Spinal cord (tissue), 10 donors: ENCODE data around the gene GPRIN3. TPM values are rescaled to one million over a fixed set of nuclear protein-coding genes. Genes with fewer than 3 reads are reported as not detected.
"Not testable (repeated sequence)": the region's sequence is repeated elsewhere in the genome, so short reads cannot be mapped to it uniquely, and the experiment has no call there.

ENCODE experiments used
- DNase-seq, 6 donors: peaks; one replicate each; pipeline versions ENCODE4 v3.0.0 to v3.0.0-alpha.2; 2013 to 2015; ENCODE audit warnings: low spot score in 6 of 6, low read depth in 4 of 6
- H3K27ac ChIP-seq: one replicate; pipeline ENCODE4 v1.5.1; 2013; ENCODE audit warnings: low read depth, low read length, control low read depth
- H3K27me3 ChIP-seq: one replicate; pipeline ENCODE4 v1.6.1; 2013; ENCODE audit warnings: low read length; ENCODE audit not compliant: control insufficient read depth, insufficient read depth
- H3K36me3 ChIP-seq: one replicate; pipeline ENCODE4 v1.6.1; 2013; ENCODE audit warnings: low read length; ENCODE audit not compliant: control insufficient read depth, insufficient read depth
- H3K4me1 ChIP-seq: one replicate; pipeline ENCODE4 v1.6.1; 2013; ENCODE audit warnings: low read length; ENCODE audit not compliant: control insufficient read depth, insufficient read depth
- H3K4me3 ChIP-seq: one replicate; pipeline ENCODE4 v1.5.1; 2013; ENCODE audit warnings: low read depth, low read length, control low read depth
- H3K9me3 ChIP-seq: one replicate; pipeline ENCODE4 v1.6.1; 2013; ENCODE audit warnings: low read length; ENCODE audit not compliant: control insufficient read depth, insufficient read depth
- WGBS: methylation state at CpG from one replicate; pipeline ENCODE4 v1.1.5; 2013; ENCODE audit warnings: missing lambda C conversion rate; ENCODE audit not compliant: insufficient coverage; 5-methylcytosine and 5-hydroxymethylcytosine counted together
- polyA plus RNA-seq, 2 donors: library from polyadenylated mRNA; unstranded; fragments of 120-200 nt; gene quantifications; one replicate each; pipeline ENCODE4 v1.2.1, GENCODE V29; 2013; ENCODE audit not compliant: insufficient read length in 2 of 2
- total RNA-seq, 2 donors: library from RNA; depleted of rRNA in 1 of 2; stranded (reverse); fragments of 120-200 nt in 1 of 2; fragments of >200 nt in 1 of 2; gene quantifications; one replicate each; pipeline versions ENCODE4 v1.2.3 to v1.2.4, GENCODE V29; 2013 to 2014
- donor health status: healthy.

The GPRIN3 gene
- total and polyA plus RNA-seq, 4 donors, result 6.3 to 29.5 (median 12.8) TPM

DNA sequence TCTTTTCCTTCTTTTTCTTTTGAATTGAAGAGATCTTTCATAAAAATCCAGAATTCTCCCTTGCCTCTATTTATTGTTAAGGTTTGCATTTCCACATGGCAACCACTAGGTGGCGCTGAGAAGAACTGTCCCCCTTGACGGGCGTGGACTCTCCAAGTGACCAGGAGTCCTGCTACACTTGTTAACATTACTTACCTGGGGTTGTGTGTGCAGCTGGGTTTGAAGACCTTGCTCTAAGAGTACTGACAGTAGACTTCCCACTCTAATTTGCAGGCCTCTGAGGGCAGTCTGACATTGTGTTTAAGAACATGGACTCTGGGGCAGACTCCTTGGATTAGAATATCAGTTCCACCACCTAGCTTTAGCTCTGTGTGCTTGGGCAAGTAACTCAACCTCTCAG is 52.8 kb downstream of the GPRIN3 start:
- Histone ChIP-seq H3K9me3 (no peaks in the 10 kb centered on the region), H3K4me1 (no peaks in the 10 kb centered on the region), H3K36me3 (no peaks in the 10 kb centered on the region), H3K27me3 (no peaks in the 10 kb centered on the region), H3K27ac (no peak overlapping the region), H3K4me3 (no peak overlapping the region)
- WGBS, result 0% methylated on average over 3 of the region's 3 CpGs
- DNase-seq, result no peak

- WGBS, result no CpG with 5 or more reads among the region's 4 CpGs
- H3K4me3 ChIP-seq, H3K27ac ChIP-seq, DNase-seq, H3K9me3 ChIP-seq, H3K4me1 ChIP-seq, H3K36me3 ChIP-seq, H3K27me3 ChIP-seq: not testable (repeated sequence)
These were observed 53.3 kb downstream of the GPRIN3 start for GRCh38 chr4:89254347-89254746.

DNA sequence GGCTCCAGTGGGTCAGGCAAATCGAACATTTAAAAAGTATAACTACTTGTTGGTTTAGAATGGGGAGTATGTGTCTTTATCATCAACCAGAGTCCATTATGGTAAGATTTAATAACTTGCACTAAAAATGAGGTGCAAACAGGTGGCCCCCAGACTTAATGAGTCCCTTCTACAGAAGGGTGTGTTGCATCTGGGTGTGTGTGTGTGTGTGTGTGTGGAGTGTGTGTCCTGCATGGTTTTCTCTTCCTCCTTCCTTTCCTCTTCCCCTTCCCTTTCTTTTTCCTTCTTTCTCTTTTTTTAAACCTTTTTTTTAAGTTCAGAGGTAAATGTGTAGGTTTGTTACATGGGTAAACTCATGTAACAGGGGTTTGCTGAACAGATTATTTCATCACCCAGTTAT is 53.7 kb downstream of the GPRIN3 start:
- H3K36me3 ChIP-seq, result peaks cover 9% of the 10 kb centered on the region
- no peaks in the 10 kb centered on the region for H3K9me3 ChIP-seq
- no CpG with 5 or more reads among the region's 1 CpG for WGBS
- no peaks in the 10 kb centered on the region for H3K27me3 ChIP-seq
- H3K27ac ChIP-seq, result no peak overlapping the region
- H3K4me1 ChIP-seq, result peaks cover 3% of the 10 kb centered on the region
- no peak for DNase-seq
- no peak overlapping the region for H3K4me3 ChIP-seq

GRCh38 chr4:89253311-89253710 is 54.3 kb downstream of the GPRIN3 start:
- Histone ChIP-seq H3K4me3 (no peak overlapping the region), H3K4me1 (peaks cover 6% of the 10 kb centered on the region), H3K27me3 (no peaks in the 10 kb centered on the region), H3K9me3 (no peaks in the 10 kb centered on the region), H3K36me3 (peaks cover 11% of the 10 kb centered on the region), H3K27ac (no peak overlapping the region)
- no peak for DNase-seq
- WGBS, result 90% methylated on average over 3 of the region's 4 CpGs

DNA sequence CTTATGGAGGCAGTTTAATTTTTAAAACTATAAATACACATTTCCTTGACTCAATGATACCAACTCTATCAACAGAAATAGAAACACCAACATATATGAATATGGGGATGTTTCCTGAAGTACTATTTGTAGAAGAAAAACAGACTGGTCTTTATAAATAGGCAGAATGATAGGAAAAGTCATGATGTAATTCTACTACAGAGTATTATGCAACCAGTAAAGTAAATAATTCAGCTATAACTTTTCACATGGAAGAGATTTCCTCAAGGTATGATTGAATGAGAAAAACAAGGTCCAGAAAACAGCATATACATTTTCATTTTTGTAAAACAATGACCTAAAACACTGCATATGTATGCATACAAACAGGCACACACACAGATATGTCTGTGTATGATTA is 56.2 kb downstream of the GPRIN3 start:
- Histone ChIP-seq H3K4me3 (no peak overlapping the region), H3K4me1 (peaks cover 9% of the 10 kb centered on the region), H3K27ac (no peak overlapping the region), H3K9me3 (no peaks in the 10 kb centered on the region), H3K36me3 (peaks cover 16% of the 10 kb centered on the region), H3K27me3 (no peaks in the 10 kb centered on the region)
- DNase-seq, result no peak

DNA sequence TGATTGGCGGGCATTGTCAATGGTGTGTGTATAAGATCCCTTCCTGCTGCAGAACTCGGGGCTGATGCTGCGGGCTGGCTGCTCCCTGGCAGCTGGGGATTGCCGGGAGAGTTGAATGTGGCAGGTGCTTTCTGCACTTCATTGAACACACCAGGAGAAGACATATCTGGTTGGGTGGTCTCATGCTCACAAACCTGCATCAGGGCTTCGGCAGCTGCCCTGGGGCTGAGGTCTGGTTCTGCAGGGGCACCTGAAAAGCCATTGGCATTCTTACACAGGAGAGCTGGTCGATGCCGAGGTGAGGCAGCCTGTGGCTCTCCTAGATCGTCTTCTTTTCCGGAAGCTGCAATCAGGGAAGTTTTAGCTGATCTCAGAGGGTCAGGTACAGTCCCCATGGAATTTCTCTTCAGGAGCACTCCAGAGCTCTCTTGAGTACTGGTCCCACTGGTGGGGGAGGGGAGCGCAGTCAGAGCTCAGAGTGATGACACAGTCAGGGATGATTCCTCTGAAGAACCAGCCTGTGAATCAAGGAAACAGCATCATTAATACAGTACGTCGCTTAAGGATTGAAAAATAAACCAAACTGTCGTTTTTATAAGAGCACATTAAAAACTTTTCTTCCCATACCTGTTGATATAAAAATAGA is 57.8 kb downstream of the GPRIN3 start:
- 98% methylated on average over 10 of the region's 13 CpGs for WGBS
- Histone ChIP-seq H3K27me3 (no peaks in the 10 kb centered on the region), H3K9me3 (no peaks in the 10 kb centered on the region), H3K4me1 (peaks cover 9% of the 10 kb centered on the region), H3K27ac (no peak overlapping the region), H3K36me3 (peaks cover 16% of the 10 kb centered on the region), H3K4me3 (no peak overlapping the region)
- no peak for DNase-seq

GRCh38 chr4:89249313-89249712 is 58.3 kb downstream of the GPRIN3 start:
- Histone ChIP-seq H3K27me3 (no peaks in the 10 kb centered on the region), H3K4me1 (peaks cover 9% of the 10 kb centered on the region), H3K27ac (no peak overlapping the region), H3K4me3 (no peak overlapping the region), H3K9me3 (no peaks in the 10 kb centered on the region), H3K36me3 (peaks cover 16% of the 10 kb centered on the region)
- WGBS, result 77% methylated on average over 2 of the region's 2 CpGs
- DNase-seq, result no peak

DNA sequence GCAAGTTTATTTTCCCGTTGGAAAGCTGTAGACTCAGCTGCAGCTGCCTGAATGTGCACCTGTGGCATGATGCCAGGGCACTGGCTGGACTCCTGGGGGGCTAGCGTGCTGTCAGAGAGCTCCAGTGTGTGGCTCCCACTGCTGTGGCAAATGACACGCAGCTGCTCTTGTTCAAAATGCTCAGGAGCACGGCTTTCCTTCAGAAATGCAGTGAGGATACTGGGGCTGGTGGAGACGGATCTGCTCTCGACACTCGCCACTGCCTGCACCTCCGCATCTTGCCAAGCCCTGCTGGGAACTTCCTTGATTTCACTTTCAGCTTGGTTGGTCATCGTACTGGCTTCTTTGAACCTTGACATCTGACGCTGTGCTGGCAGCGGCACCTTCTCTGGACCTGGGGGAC is 58.7 kb downstream of the GPRIN3 start:
- Histone ChIP-seq H3K4me1 (peaks cover 9% of the 10 kb centered on the region), H3K9me3 (no peaks in the 10 kb centered on the region), H3K4me3 (no peak overlapping the region), H3K27ac (no peak overlapping the region), H3K27me3 (no peaks in the 10 kb centered on the region), H3K36me3 (peaks cover 16% of the 10 kb centered on the region)
- WGBS, result 56% methylated on average over 11 of the region's 11 CpGs
- DNase-seq, result peak in 1 of 6 donors; percentile 34

DNA sequence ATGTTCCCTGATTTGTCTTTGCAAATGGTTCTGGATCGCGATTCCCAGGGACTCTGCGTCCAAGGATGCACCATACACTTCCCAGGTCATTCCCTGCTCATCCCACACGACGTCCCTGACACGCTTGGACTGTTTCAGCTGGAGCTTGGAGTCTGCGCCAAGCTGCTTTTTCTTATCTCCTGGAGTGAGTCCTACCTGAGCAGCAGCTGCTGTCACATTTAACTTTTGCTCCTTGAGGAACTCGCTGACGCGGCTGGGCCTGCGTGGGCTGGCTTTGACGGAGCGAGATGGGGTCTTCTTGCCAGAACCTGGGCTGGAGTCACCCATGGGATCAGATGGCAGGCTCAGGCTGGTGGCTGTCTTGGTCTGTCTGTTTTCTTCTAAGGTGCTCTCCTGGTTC is 59.6 kb downstream of the GPRIN3 start:
- peaks cover 9% of the 10 kb centered on the region for H3K4me1 ChIP-seq
- H3K27ac ChIP-seq, result no peak overlapping the region
- 91% methylated on average over 13 of the region's 13 CpGs for WGBS
- H3K4me3 ChIP-seq, result no peak overlapping the region
- no peak for DNase-seq
- no peaks in the 10 kb centered on the region for H3K9me3 ChIP-seq
- peaks cover 16% of the 10 kb centered on the region for H3K36me3 ChIP-seq
- no peaks in the 10 kb centered on the region for H3K27me3 ChIP-seq

DNA sequence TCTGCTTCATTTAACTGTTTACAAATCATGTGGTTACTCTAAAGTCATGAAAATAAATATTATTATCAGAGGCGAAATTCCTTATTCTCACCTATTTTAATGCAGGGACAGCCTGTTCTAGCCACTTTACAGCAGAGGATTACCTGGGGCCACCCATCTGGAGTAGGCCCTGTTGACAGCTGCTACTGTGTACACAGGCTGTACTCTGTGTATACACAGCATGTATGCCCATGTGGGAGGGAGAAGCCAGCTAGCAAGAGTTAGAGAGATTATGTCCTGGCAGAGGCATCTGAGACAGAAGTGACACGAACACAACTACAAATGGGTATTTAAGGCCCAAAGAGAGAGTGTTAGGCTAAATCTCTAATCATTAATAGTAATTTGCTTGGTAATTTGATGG is 62.1 kb downstream of the GPRIN3 start:
- Histone ChIP-seq H3K4me3 (no peak overlapping the region), H3K27ac (no peak overlapping the region), H3K9me3 (no peaks in the 10 kb centered on the region), H3K4me1 (peaks cover 9% of the 10 kb centered on the region), H3K36me3 (peaks cover 16% of the 10 kb centered on the region), H3K27me3 (no peaks in the 10 kb centered on the region)
- no CpG with 5 or more reads among the region's 2 CpGs for WGBS
- no peak for DNase-seq
